ENCODE data around the gene SERPINF2.
A peak's percentile ranks its signal among the peaks of the same experiment; 100 is the strongest.
"Not testable (repeated sequence)": the region's sequence is repeated elsewhere in the genome, so short reads cannot be mapped to it uniquely, and the experiment has no call there.

Gene SERPINF2

GRCh38 chr17:1753767-1754429 lies 11.2 kb downstream of the SERPINF2 start:
- Histone ChIP-seq H3K4me1 (ENCODE audit: control insufficient read depth, insufficient read depth, low read length) (peaks cover 12% of the 10 kb centered on the region), H3K4me3 (ENCODE audit: low read depth, low read length) (no peak overlapping the region), H3K36me3 (ENCODE audit: control insufficient read depth, insufficient read depth, low read length) (no peaks in the 10 kb centered on the region), H3K27ac (ENCODE audit: low read depth, low read length) (no peak overlapping the region), H3K27me3 (ENCODE audit: control insufficient read depth, insufficient read depth, low read length) (no peaks in the 10 kb centered on the region), H3K9ac (ENCODE audit: low read length) (no peak overlapping the region), H3K9me3 (ENCODE audit: control insufficient read depth, insufficient read depth, low read depth, low read length) (no peaks in the 10 kb centered on the region)

- Histone ChIP-seq H3K4me3 (ENCODE audit: low read depth, low read length) (no peak overlapping the region), H3K27ac (ENCODE audit: low read depth, low read length) (no peak overlapping the region), H3K9ac (ENCODE audit: low read length) (no peak overlapping the region), H3K9me3 (ENCODE audit: control insufficient read depth, insufficient read depth, low read depth, low read length) (no peaks in the 10 kb centered on the region), H3K27me3 (ENCODE audit: control insufficient read depth, insufficient read depth, low read length) (no peaks in the 10 kb centered on the region), H3K4me1 (ENCODE audit: control insufficient read depth, insufficient read depth, low read length) (peaks cover 12% of the 10 kb centered on the region), H3K36me3 (ENCODE audit: control insufficient read depth, insufficient read depth, low read length) (no peaks in the 10 kb centered on the region)
These were observed 11.9 kb downstream of the SERPINF2 start for GRCh38 chr17:1754430-1755112.

- no peak overlapping the region for H3K4me3 ChIP-seq (ENCODE audit: low read depth, low read length)
- no peaks in the 10 kb centered on the region for H3K27me3 ChIP-seq (ENCODE audit: control insufficient read depth, insufficient read depth, low read length)
- peaks cover 12% of the 10 kb centered on the region for H3K4me1 ChIP-seq (ENCODE audit: control insufficient read depth, insufficient read depth, low read length)
- H3K36me3 ChIP-seq (ENCODE audit: control insufficient read depth, insufficient read depth, low read length), result no peaks in the 10 kb centered on the region
- H3K9me3 ChIP-seq (ENCODE audit: control insufficient read depth, insufficient read depth, low read depth, low read length), result no peaks in the 10 kb centered on the region
- H3K27ac ChIP-seq (ENCODE audit: low read depth, low read length), result no peak overlapping the region
- no peak overlapping the region for H3K9ac ChIP-seq (ENCODE audit: low read length)
These were observed 12.7 kb downstream of the SERPINF2 start for GRCh38 chr17:1755252-1755826.

- peaks cover 12% of the 10 kb centered on the region for H3K4me1 ChIP-seq (ENCODE audit: control insufficient read depth, insufficient read depth, low read length)
- H3K9me3 ChIP-seq (ENCODE audit: control insufficient read depth, insufficient read depth, low read depth, low read length), result no peaks in the 10 kb centered on the region
- H3K27me3 ChIP-seq (ENCODE audit: control insufficient read depth, insufficient read depth, low read length), result no peaks in the 10 kb centered on the region
- no peak overlapping the region for H3K4me3 ChIP-seq (ENCODE audit: low read depth, low read length)
- H3K27ac ChIP-seq (ENCODE audit: low read depth, low read length), result no peak overlapping the region
- H3K9ac ChIP-seq (ENCODE audit: low read length), result no peak overlapping the region
- no peaks in the 10 kb centered on the region for H3K36me3 ChIP-seq (ENCODE audit: control insufficient read depth, insufficient read depth, low read length)
These were observed 13.2 kb downstream of the SERPINF2 start for GRCh38 chr17:1755827-1756262.

GRCh38 chr17:1758807-1759206 lies 16.1 kb downstream of the SERPINF2 start:
- Histone ChIP-seq H3K4me1 (ENCODE audit: control insufficient read depth, insufficient read depth, low read length) (peaks cover 28% of the 10 kb centered on the region), H3K27ac (ENCODE audit: low read depth, low read length) (no peak overlapping the region), H3K36me3 (ENCODE audit: control insufficient read depth, insufficient read depth, low read length) (no peaks in the 10 kb centered on the region), H3K9me3 (ENCODE audit: control insufficient read depth, insufficient read depth, low read depth, low read length) (no peaks in the 10 kb centered on the region), H3K4me3 (ENCODE audit: low read depth, low read length) (no peak overlapping the region), H3K9ac (ENCODE audit: low read length) (no peak overlapping the region), H3K27me3 (ENCODE audit: control insufficient read depth, insufficient read depth, low read length) (no peaks in the 10 kb centered on the region)

- Histone ChIP-seq H3K9me3 (ENCODE audit: control insufficient read depth, insufficient read depth, low read depth, low read length) (no peaks in the 10 kb centered on the region), H3K27me3 (ENCODE audit: control insufficient read depth, insufficient read depth, low read length) (no peaks in the 10 kb centered on the region), H3K27ac (ENCODE audit: low read depth, low read length) (no peak overlapping the region), H3K4me1 (ENCODE audit: control insufficient read depth, insufficient read depth, low read length) (peaks cover 28% of the 10 kb centered on the region), H3K4me3 (ENCODE audit: low read depth, low read length) (no peak overlapping the region), H3K9ac (ENCODE audit: low read length) (no peak overlapping the region), H3K36me3 (ENCODE audit: control insufficient read depth, insufficient read depth, low read length) (no peaks in the 10 kb centered on the region)
These were observed 16.9 kb downstream of the SERPINF2 start for GRCh38 chr17:1759529-1759928.

- H3K4me3 ChIP-seq (ENCODE audit: low read depth, low read length), result peak overlapping the region; percentile 25
- no peaks in the 10 kb centered on the region for H3K36me3 ChIP-seq (ENCODE audit: control insufficient read depth, insufficient read depth, low read length)
- no peak overlapping the region for H3K27ac ChIP-seq (ENCODE audit: low read depth, low read length)
- no peaks in the 10 kb centered on the region for H3K9me3 ChIP-seq (ENCODE audit: control insufficient read depth, insufficient read depth, low read depth, low read length)
- H3K9ac ChIP-seq (ENCODE audit: low read length), result no peak overlapping the region
- no peaks in the 10 kb centered on the region for H3K27me3 ChIP-seq (ENCODE audit: control insufficient read depth, insufficient read depth, low read length)
- peaks cover 29% of the 10 kb centered on the region for H3K4me1 ChIP-seq (ENCODE audit: control insufficient read depth, insufficient read depth, low read length)
These were observed 19.7 kb downstream of the SERPINF2 start for GRCh38 chr17:1762233-1762900.

GRCh38 chr17:1762901-1763898 lies 20.5 kb downstream of the SERPINF2 start:
- Histone ChIP-seq H3K36me3 (ENCODE audit: control insufficient read depth, insufficient read depth, low read length) (no peaks in the 10 kb centered on the region), H3K9ac (ENCODE audit: low read length) (peak overlapping the region; percentile 46), H3K4me3 (ENCODE audit: low read depth, low read length) (peak overlapping the region; percentile 25), H3K27ac (ENCODE audit: low read depth, low read length) (no peak overlapping the region), H3K9me3 (ENCODE audit: control insufficient read depth, insufficient read depth, low read depth, low read length) (no peaks in the 10 kb centered on the region), H3K27me3 (ENCODE audit: control insufficient read depth, insufficient read depth, low read length) (no peaks in the 10 kb centered on the region), H3K4me1 (ENCODE audit: control insufficient read depth, insufficient read depth, low read length) (peaks cover 29% of the 10 kb centered on the region)

GRCh38 chr17:1764284-1764683 lies 21.6 kb downstream of the SERPINF2 start:
- Histone ChIP-seq H3K36me3 (ENCODE audit: control insufficient read depth, insufficient read depth, low read length) (no peaks in the 10 kb centered on the region), H3K4me1 (ENCODE audit: control insufficient read depth, insufficient read depth, low read length) (peaks cover 29% of the 10 kb centered on the region), H3K27me3 (ENCODE audit: control insufficient read depth, insufficient read depth, low read length) (no peaks in the 10 kb centered on the region), H3K9me3 (ENCODE audit: control insufficient read depth, insufficient read depth, low read depth, low read length) (no peaks in the 10 kb centered on the region), H3K4me3 (ENCODE audit: low read depth, low read length) (no peak overlapping the region), H3K9ac (ENCODE audit: low read length) (no peak overlapping the region), H3K27ac (ENCODE audit: low read depth, low read length) (no peak overlapping the region)

- H3K27ac ChIP-seq (ENCODE audit: low read depth, low read length); H3K9ac ChIP-seq (ENCODE audit: low read length); H3K27me3 ChIP-seq (ENCODE audit: control insufficient read depth, insufficient read depth, low read length); H3K9me3 ChIP-seq (ENCODE audit: control insufficient read depth, insufficient read depth, low read depth, low read length); H3K36me3 ChIP-seq (ENCODE audit: control insufficient read depth, insufficient read depth, low read length); H3K4me3 ChIP-seq (ENCODE audit: low read depth, low read length): not testable (repeated sequence)
- peaks cover 34% of the 10 kb centered on the region for H3K4me1 ChIP-seq (ENCODE audit: control insufficient read depth, insufficient read depth, low read length)
These were observed 22.0 kb downstream of the SERPINF2 start for GRCh38 chr17:1764705-1765104.

Measured in HUES6 (cell line).